ENCODE measurements around the gene ZSCAN9.

Gene ZSCAN9

GRCh38 chr6:28220257-28221133 is 4.6 kb upstream of the ZSCAN9 start:
- no peak for DNase-seq (ENCODE audit: low read depth)

GRCh38 chr6:28224131-28225055 is 682 bp upstream of the ZSCAN9 start:
- DNase-seq (ENCODE audit: low read depth) = no peak

- no peak for DNase-seq (ENCODE audit: low read depth)
Observed at GRCh38 chr6:28226460-28226859, 1.4 kb downstream of the ZSCAN9 start.

GRCh38 chr6:28232785-28233184 is 7.7 kb downstream of the ZSCAN9 start:
- DNase-seq (ENCODE audit: low read depth) = no peak

GRCh38 chr6:28235912-28236452 is 10.9 kb downstream of the ZSCAN9 start:
- no peak for DNase-seq (ENCODE audit: low read depth)

- DNase-seq (ENCODE audit: low read depth) = no peak
Observed at GRCh38 chr6:28239636-28240035, 14.6 kb downstream of the ZSCAN9 start.

- DNase-seq (ENCODE audit: low read depth) = no peak
Observed at GRCh38 chr6:28240471-28240870, 15.4 kb downstream of the ZSCAN9 start.

- DNase-seq (ENCODE audit: low read depth) = no peak
Observed at GRCh38 chr6:28243946-28244345, 18.9 kb downstream of the ZSCAN9 start.

GRCh38 chr6:28245206-28245941 is 20.3 kb downstream of the ZSCAN9 start:
- DNase-seq (ENCODE audit: low read depth) = no peak

GRCh38 chr6:28248916-28249315 is 23.8 kb downstream of the ZSCAN9 start:
- DNase-seq (ENCODE audit: low read depth) = no peak

GRCh38 chr6:28250747-28251146 is 25.7 kb downstream of the ZSCAN9 start:
- DNase-seq (ENCODE audit: low read depth) = no peak

- DNase-seq (ENCODE audit: low read depth) = no peak
Observed at GRCh38 chr6:28251661-28252008, 26.6 kb downstream of the ZSCAN9 start.

- peak; percentile 48 for DNase-seq (ENCODE audit: low read depth)
Observed at GRCh38 chr6:28252009-28252975, 27.2 kb downstream of the ZSCAN9 start, which contains the start of gene ZKSCAN4. Gene ZKSCAN4, minus strand, starts transcription at chr6:28252269. Its CDS starts 289 bp downstream, at chr6:28251980.

- DNase-seq (ENCODE audit: low read depth) = no peak
Observed at GRCh38 chr6:28254121-28254519, 29.0 kb downstream of the ZSCAN9 start.

- DNase-seq (ENCODE audit: low read depth) = no peak
Observed at GRCh38 chr6:28257042-28257441, 32.0 kb downstream of the ZSCAN9 start.

- DNase-seq (ENCODE audit: low read depth) = no peak
Observed at GRCh38 chr6:28258877-28259777, 34.1 kb downstream of the ZSCAN9 start, which contains the start of gene NKAPL. Gene NKAPL, plus strand, starts transcription at chr6:28259297. Its CDS starts 75 bp downstream, at chr6:28259372.

GRCh38 chr6:28263922-28264321 is 38.8 kb downstream of the ZSCAN9 start:
- DNase-seq (ENCODE audit: low read depth) = no peak

GRCh38 chr6:28264834-28265401 is 39.8 kb downstream of the ZSCAN9 start:
- no peak for DNase-seq (ENCODE audit: low read depth)

- DNase-seq (ENCODE audit: low read depth) = no peak
Observed at GRCh38 chr6:28266563-28266961, 41.5 kb downstream of the ZSCAN9 start.

Data from stimulated activated CD8-positive, alpha-beta memory T cell treated with anti-CD3 and anti-CD28 coated beads, Interleukin-7, amount 100 ng/mL, for 24 hours (primary cell).